HepG2 (cell line): ENCODE measurements around the gene RHBDL3. TPM values are rescaled to one million over a fixed set of nuclear protein-coding genes. Genes with fewer than 3 reads are reported as not detected.

Experiments used
- ADNP ChIP-seq: sonication (generic); formaldehyde crosslinking; IDR thresholded peaks from 2 replicates; pipeline ENCODE4 v1.4.0; 2020; ENCODE audit warnings: missing genetic modification reagents
- ARNTL ChIP-seq: sonication (generic); formaldehyde crosslinking; IDR thresholded peaks from 2 replicates; pipeline ENCODE4 v1.4.0; 2020; ENCODE audit warnings: mild to moderate bottlenecking, missing genetic modification reagents
- CEBPZ ChIP-seq: IDR thresholded peaks from 2 replicates; pipeline ENCODE4 v1.6.1; 2012; ENCODE audit warnings: low read length, improper control_type of control experiment
- CREB3 ChIP-seq: sonication (generic); formaldehyde crosslinking; IDR thresholded peaks from 2 replicates; pipeline ENCODE4 v1.5.0; 2020; ENCODE audit warnings: missing genetic modification reagents
- FLYWCH1 ChIP-seq: sonication (generic); formaldehyde crosslinking; IDR thresholded peaks from 2 replicates; pipeline ENCODE4 v1.8.1; 2023; ENCODE audit warnings: mild to moderate bottlenecking, missing genetic modification reagents
- FOXA1 ChIP-seq, 2 experiments: fragments of 450-650 bp in 1 of 2; sonication (generic) in 1 of 2; formaldehyde crosslinking in 1 of 2; IDR thresholded peaks; 2 replicates each; pipeline versions ENCODE4 v1.4.0 to v1.6.1; 2016 to 2020; ENCODE audit warnings: missing genetic modification reagents in 1 of 2
- GTF2F1 ChIP-seq: fragments of 150-350 bp; IDR thresholded peaks from 2 replicates; pipeline ENCODE4 v1.6.1; 2014; ENCODE audit warnings: low read length
- MAFG ChIP-seq: sonication (generic); formaldehyde crosslinking; IDR thresholded peaks from 2 replicates; pipeline ENCODE4 v1.5.1; 2020; ENCODE audit warnings: mild to moderate bottlenecking, missing genetic modification reagents
- MAX ChIP-seq: IDR thresholded peaks from 2 replicates; pipeline ENCODE4 v1.6.1; 2012; ENCODE audit warnings: inconsistent platforms
- MED13 ChIP-seq: sonication (generic); formaldehyde crosslinking; IDR thresholded peaks from 2 replicates; pipeline ENCODE4 v1.5.0; 2020; ENCODE audit warnings: missing genetic modification reagents
- NFIC ChIP-seq: IDR thresholded peaks from 2 replicates; pipeline ENCODE4 v1.6.1; 2012; ENCODE audit warnings: mild to moderate bottlenecking, low read length, inconsistent platforms
- PHB2 ChIP-seq: fragments of 450-650 bp; IDR thresholded peaks from 2 replicates; pipeline ENCODE4 v1.6.1; 2018; ENCODE audit not compliant: partially characterized antibody
- PTBP1 ChIP-seq: fragments of 200-400 bp; formaldehyde crosslinking; IDR thresholded peaks from 2 replicates; pipeline ENCODE4 v1.6.1; 2018; ENCODE audit warnings: low read length, low read depth; ENCODE audit not compliant: poor library complexity, severe bottlenecking
- SALL2 ChIP-seq: sonication (generic); formaldehyde crosslinking; IDR thresholded peaks from 2 replicates; pipeline ENCODE4 v1.8.1; 2023; ENCODE audit warnings: mild to moderate bottlenecking, missing genetic modification reagents, inconsistent platforms
- ZFP36L1 ChIP-seq: sonication (generic); formaldehyde crosslinking; IDR thresholded peaks from 2 replicates; pipeline ENCODE4 v1.8.0; 2022; ENCODE audit warnings: mild to moderate bottlenecking, missing genetic modification reagents, moderate library complexity
- ZNF20 ChIP-seq: sonication (generic); formaldehyde crosslinking; IDR thresholded peaks from 2 replicates; pipeline ENCODE4 v1.4.0; 2020; ENCODE audit warnings: mild to moderate bottlenecking, moderate library complexity, missing genetic modification reagents
- ZNF264 ChIP-seq: sonication (generic); formaldehyde crosslinking; IDR thresholded peaks from 2 replicates; pipeline ENCODE4 v1.4.0; 2020; ENCODE audit warnings: missing genetic modification reagents
- ZNF282 ChIP-seq: fragments of 450-650 bp; IDR thresholded peaks from 2 replicates; pipeline ENCODE4 v1.6.1; 2018; ENCODE audit not compliant: partially characterized antibody
- ZNF317 ChIP-seq: sonication (generic); formaldehyde crosslinking; IDR thresholded peaks from 2 replicates; pipeline ENCODE4 v1.5.0; 2020; ENCODE audit warnings: mild to moderate bottlenecking, missing genetic modification reagents
- ZNF343 ChIP-seq: sonication (generic); formaldehyde crosslinking; IDR thresholded peaks from 2 replicates; pipeline ENCODE4 v1.4.0; 2020; ENCODE audit warnings: mild to moderate bottlenecking, missing genetic modification reagents
- ZNF367 ChIP-seq: sonication (generic); formaldehyde crosslinking; IDR thresholded peaks from 2 replicates; pipeline ENCODE4 v1.4.0; 2020; ENCODE audit warnings: missing genetic modification reagents, borderline replicate concordance
- ZNF414 ChIP-seq: sonication (generic); formaldehyde crosslinking; IDR thresholded peaks from 2 replicates; pipeline ENCODE4 v1.5.0; 2020; ENCODE audit warnings: missing genetic modification reagents
- ZNF468 ChIP-seq: sonication (generic); formaldehyde crosslinking; IDR thresholded peaks from 2 replicates; pipeline ENCODE4 v1.8.0; 2022; ENCODE audit warnings: mild to moderate bottlenecking, moderate library complexity, missing genetic modification reagents
- ZNF615 ChIP-seq: sonication (generic); formaldehyde crosslinking; IDR thresholded peaks from 2 replicates; pipeline ENCODE4 v1.5.0; 2020; ENCODE audit warnings: mild to moderate bottlenecking, missing genetic modification reagents, borderline replicate concordance
- ZNF703 ChIP-seq: sonication (generic); formaldehyde crosslinking; IDR thresholded peaks from 2 replicates; pipeline ENCODE4 v1.5.1; 2020; ENCODE audit warnings: missing genetic modification reagents, mild to moderate bottlenecking, moderate library complexity, borderline replicate concordance
- ZNF709 ChIP-seq: sonication (generic); formaldehyde crosslinking; IDR thresholded peaks from 2 replicates; pipeline ENCODE4 v1.5.0; 2020; ENCODE audit warnings: mild to moderate bottlenecking, missing genetic modification reagents
- ZNF781 ChIP-seq: sonication (generic); formaldehyde crosslinking; IDR thresholded peaks from 2 replicates; pipeline ENCODE4 v1.5.1; 2020; ENCODE audit warnings: borderline replicate concordance, mild to moderate bottlenecking, missing genetic modification reagents; ENCODE audit errors: not compliant biosample characterization
- ZSCAN29 ChIP-seq: sonication (generic); formaldehyde crosslinking; conservative IDR thresholded peaks from 2 replicates; pipeline ENCODE4 v1.4.0; 2020; ENCODE audit warnings: mild to moderate bottlenecking, missing genetic modification reagents
- polyA plus RNA-seq, 8 experiments: library from polyadenylated mRNA; depleted of rRNA in 3 of 8; stranded (reverse) in 7 of 8; unstranded in 1 of 8; fragments of >200 nt; fragmentation: Illumina TruSeq in 4 of 8; extraction: Trizol in 4 of 8; gene quantifications; 2 replicates each; pipeline versions ENCODE4 v1.2.1 to v1.2.3, GENCODE V29; 2011 to 2016; ENCODE audit warnings: low read depth in 4 of 8, missing spikeins in 1 of 8, mixed read lengths in 1 of 8; ENCODE audit not compliant: insufficient read depth in 1 of 8
- total RNA-seq, 5 experiments: library from RNA; depleted of rRNA; stranded (reverse); fragments of >200 nt; fragmentation: Illumina TruSeq; extraction: Trizol; gene quantifications; 2 replicates each; pipeline ENCODE4 v1.2.3, GENCODE V29; 2016; ENCODE audit warnings: low read depth in 1 of 5

RHBDL3 gene
- total and polyA plus RNA-seq, 2 of the 13 experiments (the other 11 are each of a cell fraction or from before 2014, with no cell fraction given) = 0.09 TPM; not detected in 1

- TF ChIP-seq PTBP1 = no peak
- no peak for TF ChIP-seq ZNF703 (CRISPR knock-in tag)
- no peak for TF ChIP-seq CREB3 (CRISPR knock-in tag)
- TF ChIP-seq ZNF20 (CRISPR knock-in tag) = 0 out of 2 replicates have a peak, but pooled peaks have one; percentile 8
- TF ChIP-seq MED13 (CRISPR knock-in tag) = no peak
- TF ChIP-seq ZNF367 (CRISPR knock-in tag) = no peak
- TF ChIP-seq ZSCAN29 (CRISPR knock-in tag) = 0 out of 2 replicates have a peak, but pooled peaks have one; percentile 28
- no peak for TF ChIP-seq ZNF709 (CRISPR knock-in tag)
- no peak for TF ChIP-seq ZFP36L1
- no peak for TF ChIP-seq ARNTL
- no peak for TF ChIP-seq FLYWCH1 (CRISPR knock-in tag)
- no peak for TF ChIP-seq CEBPZ
- no peak for TF ChIP-seq NFIC
- no peak for TF ChIP-seq ZNF343
- TF ChIP-seq ZNF781 (CRISPR knock-in tag) = no peak
- TF ChIP-seq ZNF282 = no peak
- no peak for TF ChIP-seq ZNF615 (CRISPR knock-in tag)
- no peak for TF ChIP-seq ZNF468 (CRISPR knock-in tag)
- no peak for TF ChIP-seq MAFG
- no peak for TF ChIP-seq SALL2 (CRISPR knock-in tag)
- 0 out of 2 replicates have a peak, but pooled peaks have one; percentile 15 for TF ChIP-seq ZNF264 (CRISPR knock-in tag)
- no peak for TF ChIP-seq FOXA1 (IDR thresholded peaks at IDR 0.05)
- no peak for TF ChIP-seq FOXA1 (CRISPR knock-in tag; IDR thresholded peaks at IDR 0.05)
- no peak for TF ChIP-seq ZNF317 (CRISPR knock-in tag)
- TF ChIP-seq ADNP (CRISPR knock-in tag) = 0 out of 2 replicates have a peak, but pooled peaks have one; percentile 32
- no peak for TF ChIP-seq MAX
- TF ChIP-seq PHB2 = no peak
- no peak for TF ChIP-seq ZNF414
- TF ChIP-seq GTF2F1 = no peak
Observed at GRCh38 chr17:32342603-32343325, 77.1 kb downstream of the RHBDL3 start (continued).
